ENCODE data around the gene GRSF1. TPM values are rescaled to one million over a fixed set of nuclear protein-coding genes. Genes with fewer than 3 reads are reported as not detected.

GRSF1 gene
- total RNA-seq, 4 donors from 2014 or later, result 34.0 to 46.6 (median 38.3) TPM

- Histone ChIP-seq H3K9me3 (no peaks in the 10 kb centered on the region), H3K4me1 (no peaks in the 10 kb centered on the region), H3K27ac (no peak overlapping the region), H3K27me3 (no peaks in the 10 kb centered on the region), H3K36me3 (no peaks in the 10 kb centered on the region), H3K4me3 (no peak overlapping the region)
- DNase-seq, result no peak
- no peak for TF ChIP-seq POLR2A (IDR thresholded peaks at IDR 0.05)
- no peak for TF ChIP-seq CTCF (IDR thresholded peaks at IDR 0.05)
These were observed 33.5 kb upstream of the GRSF1 start for GRCh38 chr4:70873216-70873615.

- H3K27me3 ChIP-seq, result no peaks in the 10 kb centered on the region
- H3K27ac ChIP-seq, result no peak overlapping the region
- no peaks in the 10 kb centered on the region for H3K9me3 ChIP-seq
- DNase-seq, result no peak
- H3K4me1 ChIP-seq, result no peaks in the 10 kb centered on the region
- no peaks in the 10 kb centered on the region for H3K36me3 ChIP-seq
- TF ChIP-seq CTCF (IDR thresholded peaks at IDR 0.05), result no peak
- TF ChIP-seq POLR2A (IDR thresholded peaks at IDR 0.05), result no peak
- no peak overlapping the region for H3K4me3 ChIP-seq
These were observed 29.1 kb upstream of the GRSF1 start for GRCh38 chr4:70868778-70869177.

GRCh38 chr4:70863099-70863790, 23.6 kb upstream of the GRSF1 start:
- no peaks in the 10 kb centered on the region for H3K9me3 ChIP-seq
- no peak for DNase-seq
- H3K27me3 ChIP-seq, result no peaks in the 10 kb centered on the region
- H3K4me1 ChIP-seq, result no peaks in the 10 kb centered on the region
- no peak overlapping the region for H3K4me3 ChIP-seq
- no peak for TF ChIP-seq POLR2A (IDR thresholded peaks at IDR 0.05)
- TF ChIP-seq CTCF (IDR thresholded peaks at IDR 0.05), result no peak
- H3K36me3 ChIP-seq, result no peaks in the 10 kb centered on the region
- H3K27ac ChIP-seq, result no peak overlapping the region

- no peak for DNase-seq
- H3K4me1 ChIP-seq, result no peaks in the 10 kb centered on the region
- TF ChIP-seq POLR2A (IDR thresholded peaks at IDR 0.05) (no peak), CTCF (IDR thresholded peaks at IDR 0.05) (no peak)
- no peaks in the 10 kb centered on the region for H3K27me3 ChIP-seq
- no peak overlapping the region for H3K27ac ChIP-seq
- H3K9me3 ChIP-seq, result no peaks in the 10 kb centered on the region
- H3K36me3 ChIP-seq, result no peaks in the 10 kb centered on the region
- H3K4me3 ChIP-seq, result no peak overlapping the region
These were observed 19.4 kb upstream of the GRSF1 start for GRCh38 chr4:70859066-70859465.

- H3K4me3 ChIP-seq, result no peak overlapping the region
- H3K27ac ChIP-seq, result no peak overlapping the region
- H3K36me3 ChIP-seq, result no peaks in the 10 kb centered on the region
- DNase-seq, result no peak
- TF ChIP-seq CTCF (IDR thresholded peaks at IDR 0.05) (no peak), POLR2A (IDR thresholded peaks at IDR 0.05) (no peak)
- no peaks in the 10 kb centered on the region for H3K27me3 ChIP-seq
- H3K9me3 ChIP-seq, result no peaks in the 10 kb centered on the region
- H3K4me1 ChIP-seq, result no peaks in the 10 kb centered on the region
These were observed 18.8 kb upstream of the GRSF1 start for GRCh38 chr4:70858454-70858853.

- DNase-seq, result no peak
- H3K27me3 ChIP-seq, result no peaks in the 10 kb centered on the region
- H3K9me3 ChIP-seq, result no peaks in the 10 kb centered on the region
- H3K27ac ChIP-seq, result no peak overlapping the region
- no peaks in the 10 kb centered on the region for H3K36me3 ChIP-seq
- no peak overlapping the region for H3K4me3 ChIP-seq
- H3K4me1 ChIP-seq, result no peaks in the 10 kb centered on the region
- TF ChIP-seq POLR2A (IDR thresholded peaks at IDR 0.05), result no peak
- TF ChIP-seq CTCF (IDR thresholded peaks at IDR 0.05), result no peak
These were observed 15.8 kb upstream of the GRSF1 start for GRCh38 chr4:70855464-70855863.
